NCI-H1105 treated with DMSO at 0.1 percent for 48 hours (cell line): ENCODE results near the gene CYP4F3.
"Not testable (repeated sequence)": the region's sequence is repeated elsewhere in the genome, so short reads cannot be mapped to it uniquely, and the experiment has no call there.

Experiments used
- DNase-seq: peaks from one replicate; lab custom pipeline; 2025; lab: John Stamatoyannopoulos, UW

CYP4F3 gene

DNA sequence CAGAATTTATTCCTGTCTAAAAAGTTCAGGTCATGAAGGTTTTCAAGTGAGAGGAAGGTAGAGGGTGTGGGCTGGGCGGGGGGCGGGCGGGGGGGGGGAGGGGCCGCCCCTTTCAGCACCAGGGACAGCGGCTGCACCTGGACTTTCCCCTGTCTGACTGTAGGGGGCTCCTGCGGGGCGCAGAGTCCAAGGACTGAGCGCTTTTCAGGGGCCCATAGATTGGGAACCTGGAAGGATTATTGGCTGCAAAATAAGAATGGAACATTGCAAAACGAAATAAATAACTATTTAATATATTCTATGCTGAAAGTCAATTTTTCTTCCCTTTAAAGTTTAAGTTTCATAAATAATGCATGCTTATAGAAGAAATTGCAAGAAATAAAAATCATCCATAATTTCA is 8.9 kb upstream of the CYP4F3 start:
- DNase-seq, result no peak

DNA sequence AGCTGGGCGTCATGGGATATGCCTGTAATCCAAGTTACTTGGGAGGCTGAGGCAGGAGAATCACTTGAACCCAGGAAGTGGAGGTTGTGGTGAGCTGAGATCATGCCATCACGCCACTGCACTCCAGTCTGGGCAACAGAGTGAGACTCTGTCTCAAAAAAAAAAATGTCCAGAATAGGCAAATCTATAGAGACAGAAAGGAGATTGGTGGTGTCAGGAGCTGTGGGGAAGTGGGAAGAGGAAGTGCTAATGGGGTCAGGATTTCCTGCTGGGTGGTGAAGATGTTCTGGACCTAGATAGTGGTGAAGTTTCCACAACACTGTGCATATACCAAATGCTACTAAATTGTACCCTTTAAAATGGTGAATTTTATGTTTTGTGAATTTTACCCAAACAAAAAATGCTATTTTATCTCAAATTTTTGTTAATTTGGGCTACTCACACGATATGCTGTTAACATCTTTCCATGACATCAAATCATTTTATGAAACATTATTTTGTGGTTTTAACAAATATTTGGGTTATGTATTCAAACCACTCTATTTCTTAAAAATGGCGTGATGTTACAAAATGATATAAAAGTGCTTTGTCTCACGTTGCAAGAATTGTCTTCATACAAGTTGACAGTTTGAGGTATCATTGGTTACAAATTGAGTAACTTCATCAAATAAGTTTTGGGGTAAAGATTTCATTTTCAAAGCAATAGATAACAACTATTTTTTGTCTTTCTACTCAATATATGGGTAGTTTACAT is 7.4 kb upstream of the CYP4F3 start:
- DNase-seq, result no peak

DNA sequence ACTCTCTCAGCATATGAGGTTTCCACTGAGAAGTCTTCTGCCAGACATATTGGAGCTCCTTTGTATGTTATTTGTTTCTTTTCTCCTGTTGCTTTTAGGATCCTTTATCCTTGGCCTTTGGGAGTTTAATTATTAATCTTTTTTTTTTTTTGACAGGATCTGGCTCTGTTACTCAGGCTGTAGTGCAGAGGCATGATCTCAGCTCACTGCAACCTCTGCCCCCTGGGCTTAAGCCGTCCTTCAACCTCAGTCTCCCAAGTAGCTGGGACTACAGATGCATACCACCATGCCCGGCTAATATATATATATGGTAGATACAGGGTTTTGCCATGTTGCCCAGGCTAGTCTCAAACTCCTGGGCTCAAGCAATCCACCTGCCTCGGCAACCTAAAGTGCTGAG is 6.6 kb upstream of the CYP4F3 start:
- DNase-seq, result no peak

DNA sequence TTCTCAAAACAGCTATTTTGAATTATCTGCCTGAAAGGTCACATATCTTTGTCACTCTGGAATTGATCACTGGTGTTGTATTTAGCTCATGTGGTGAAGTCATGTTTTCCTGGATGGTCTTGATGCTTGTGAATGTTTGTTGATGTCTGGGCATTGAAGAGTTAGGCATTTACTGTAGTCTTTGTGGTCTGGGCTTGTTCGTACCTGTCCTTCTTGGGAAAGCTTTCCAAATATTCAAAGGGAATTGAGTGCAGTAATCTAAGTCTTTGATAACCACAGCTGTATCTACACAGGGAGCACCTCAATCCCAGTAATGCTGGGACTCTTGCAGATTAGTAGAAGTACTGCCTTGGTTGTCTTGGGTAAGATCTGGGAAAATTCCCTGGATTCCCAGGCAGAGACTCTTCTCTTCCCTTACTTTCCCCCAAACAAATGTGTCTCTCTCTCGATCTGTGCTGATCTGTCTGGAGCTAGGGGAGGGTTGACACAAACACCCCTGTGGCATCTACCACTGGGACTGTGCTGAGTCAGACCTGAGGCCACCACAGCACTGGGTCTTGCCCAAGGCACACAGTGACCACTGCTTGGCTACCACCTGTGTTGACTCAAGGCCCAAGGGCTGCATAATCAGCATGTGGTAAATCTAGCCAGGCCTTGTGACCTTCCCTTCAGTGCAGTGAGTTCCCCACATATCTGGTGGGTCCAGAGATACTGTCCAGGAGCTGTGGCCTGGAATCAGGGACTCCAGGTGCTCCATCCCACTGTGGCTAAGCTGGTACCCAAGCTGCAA is 5.5 kb upstream of the CYP4F3 start:
- DNase-seq, result no peak

DNA sequence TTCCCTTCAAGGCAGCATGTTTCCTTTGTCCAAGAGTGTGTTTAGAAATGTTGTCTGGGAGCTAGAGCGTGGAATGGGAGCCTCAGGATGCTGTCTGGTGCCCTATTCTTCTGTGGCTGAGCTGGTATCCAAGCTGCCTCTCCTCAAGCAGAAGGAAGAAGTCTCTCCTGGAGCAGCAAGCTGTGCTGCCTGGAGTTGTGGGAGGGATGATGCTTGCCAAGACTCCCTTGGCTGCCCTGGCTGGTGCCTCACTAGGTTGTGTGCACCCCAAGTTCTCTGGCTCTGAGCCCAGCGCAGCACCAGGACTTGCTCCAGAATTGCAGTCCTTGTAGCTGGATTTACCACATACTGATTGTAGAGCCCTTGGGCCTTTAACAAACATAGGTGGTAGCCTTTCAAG is 4.7 kb upstream of the CYP4F3 start:
- no peak for DNase-seq

DNA sequence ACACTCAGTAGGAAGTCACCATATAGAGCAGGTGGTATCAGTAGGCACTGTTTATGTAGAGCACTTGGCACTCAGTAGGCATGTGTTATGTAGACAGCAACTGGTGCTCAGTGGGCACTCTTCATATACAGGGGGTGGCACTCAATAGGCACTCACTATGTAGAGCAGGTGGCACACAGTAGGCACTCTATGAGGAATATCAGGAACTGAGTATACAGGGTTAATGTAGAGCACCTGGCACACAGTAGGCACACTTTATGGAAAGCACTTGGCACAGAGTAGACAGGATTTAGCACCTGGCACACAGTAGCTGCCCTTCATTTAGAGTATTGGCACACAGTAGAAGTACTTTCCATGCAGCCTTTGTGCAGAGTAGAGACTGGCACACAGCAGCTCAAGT is 1.1 kb upstream of the CYP4F3 start:
- DNase-seq, result no peak

DNA sequence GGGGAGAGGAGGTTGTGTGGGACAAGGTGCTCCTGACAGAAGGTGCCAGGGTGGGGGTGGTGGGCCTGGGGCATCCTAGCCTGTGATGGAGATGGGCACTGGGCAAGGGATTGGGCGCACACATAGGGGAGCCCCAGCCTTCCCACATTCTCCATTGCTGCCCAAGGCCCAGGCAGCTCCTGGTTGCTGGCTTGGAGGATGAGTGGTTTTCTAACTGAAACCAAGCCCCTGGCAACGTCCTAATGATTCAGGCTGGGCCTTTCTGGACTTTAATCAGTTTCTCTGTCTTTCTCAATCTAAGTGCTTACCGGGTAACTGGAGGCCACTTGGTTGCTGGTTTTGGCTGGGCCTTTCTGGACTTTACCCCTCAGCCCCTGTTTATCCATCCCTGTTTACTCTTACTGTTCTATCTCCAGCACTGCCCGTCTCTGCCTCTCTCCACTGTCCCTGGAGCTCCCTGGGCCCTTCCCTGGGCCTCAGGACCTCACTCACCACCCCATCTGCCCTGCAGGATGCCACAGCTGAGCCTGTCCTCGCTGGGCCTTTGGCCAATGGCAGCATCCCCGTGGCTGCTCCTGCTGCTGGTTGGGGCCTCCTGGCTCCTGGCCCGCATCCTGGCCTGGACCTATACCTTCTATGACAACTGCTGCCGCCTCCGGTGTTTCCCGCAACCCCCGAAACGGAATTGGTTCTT is 354 bp downstream of the CYP4F3 start:
- DNase-seq, result no peak

DNA sequence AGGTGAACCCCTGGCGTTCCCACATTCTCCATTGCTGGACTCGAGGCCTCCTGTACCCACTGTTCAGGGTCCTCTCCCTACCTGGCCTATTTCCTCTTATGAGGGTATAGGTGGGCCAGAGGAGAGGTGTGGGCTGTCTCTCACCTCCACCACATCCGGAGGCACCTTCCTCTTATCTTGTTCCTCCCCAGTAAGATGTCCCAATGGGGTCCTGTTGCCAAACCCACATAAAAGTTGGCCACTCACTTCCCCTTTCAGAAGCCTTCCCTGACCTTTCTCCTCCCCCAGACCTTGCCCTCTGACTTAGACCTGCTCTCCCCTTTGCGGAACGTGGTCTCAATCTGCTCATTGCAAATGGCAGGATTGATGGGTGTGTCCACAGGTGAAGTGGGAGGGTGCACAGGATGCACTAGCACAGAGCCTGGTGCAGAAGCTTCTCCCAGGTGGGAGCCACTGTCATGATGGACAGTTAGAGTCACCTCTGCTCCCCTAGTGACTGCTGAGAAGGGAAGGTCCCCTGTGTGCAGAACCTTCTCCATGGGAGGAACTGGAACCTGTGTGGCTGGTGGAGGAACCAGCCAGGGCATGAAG is 1.3 kb downstream of the CYP4F3 start:
- no peak for DNase-seq

DNA sequence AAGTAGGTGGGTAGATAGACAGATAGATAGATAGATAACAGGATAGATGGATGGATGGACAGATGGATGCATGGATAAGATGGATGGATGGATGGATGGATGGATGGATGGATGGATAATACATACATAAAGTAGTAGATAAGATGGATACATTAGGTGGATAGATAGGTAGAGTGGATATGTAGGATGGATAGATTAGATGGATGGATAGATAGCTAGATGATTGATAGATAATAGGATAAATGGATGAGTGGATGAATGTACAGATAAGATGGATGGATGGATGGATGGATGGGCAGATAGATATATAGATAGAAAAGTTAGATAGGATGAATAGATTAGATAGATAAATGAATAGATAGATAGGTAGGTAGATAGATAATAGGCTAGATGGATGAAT is 2.1 kb downstream of the CYP4F3 start:
- DNase-seq, result no peak

DNA sequence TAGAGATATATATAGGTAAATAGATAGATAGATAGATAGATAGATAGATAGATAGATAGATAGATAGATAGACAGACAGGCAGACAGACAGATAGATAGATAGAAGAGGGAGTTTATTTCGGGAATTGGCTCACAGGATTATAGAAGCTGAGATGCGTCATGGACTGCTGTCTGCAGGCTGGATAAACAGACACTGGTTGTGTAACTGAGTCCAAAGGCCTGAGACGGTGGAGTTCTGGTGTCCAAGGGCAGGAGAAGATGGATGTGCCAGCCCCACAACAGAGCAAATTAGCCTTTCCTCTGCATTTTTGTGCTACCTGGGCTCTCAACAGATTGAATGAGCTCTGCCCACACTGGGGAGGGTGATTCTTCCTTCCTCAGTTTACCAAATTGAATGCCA is 2.7 kb downstream of the CYP4F3 start:
- DNase-seq, result no peak

DNA sequence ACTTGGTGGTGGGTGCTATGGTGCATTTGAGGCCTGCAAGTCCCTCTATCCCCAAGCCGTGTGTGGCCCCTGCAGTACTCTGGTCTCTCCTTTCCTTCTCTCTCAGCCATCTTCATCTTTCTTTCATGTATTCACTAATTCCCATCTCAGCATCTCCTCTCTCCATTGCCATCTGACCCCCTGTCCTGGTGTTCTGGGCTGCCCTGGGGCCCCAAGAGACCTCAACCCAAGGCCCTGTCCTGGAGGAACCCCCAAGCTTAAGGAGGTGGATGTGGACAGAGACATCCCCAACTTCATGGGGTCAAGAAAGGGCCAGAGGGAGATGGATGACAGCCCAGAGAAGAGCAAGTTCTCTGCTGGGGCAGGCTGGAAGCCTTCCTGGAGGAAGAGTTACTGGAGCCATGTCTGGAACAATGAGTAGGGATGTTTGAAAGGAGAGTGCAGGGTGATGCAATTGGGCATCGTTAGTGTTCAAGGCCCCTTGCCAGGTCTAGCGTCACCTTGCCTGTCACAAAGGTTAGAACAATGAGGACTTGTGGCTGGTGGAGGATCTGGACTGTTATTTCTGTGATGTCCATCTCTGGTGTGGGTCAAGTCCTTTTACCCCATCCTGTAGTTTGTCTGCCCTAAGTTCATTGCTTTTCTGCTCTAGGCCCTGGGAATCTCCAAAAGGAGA is 3.5 kb downstream of the CYP4F3 start:
- DNase-seq, result no peak

DNA sequence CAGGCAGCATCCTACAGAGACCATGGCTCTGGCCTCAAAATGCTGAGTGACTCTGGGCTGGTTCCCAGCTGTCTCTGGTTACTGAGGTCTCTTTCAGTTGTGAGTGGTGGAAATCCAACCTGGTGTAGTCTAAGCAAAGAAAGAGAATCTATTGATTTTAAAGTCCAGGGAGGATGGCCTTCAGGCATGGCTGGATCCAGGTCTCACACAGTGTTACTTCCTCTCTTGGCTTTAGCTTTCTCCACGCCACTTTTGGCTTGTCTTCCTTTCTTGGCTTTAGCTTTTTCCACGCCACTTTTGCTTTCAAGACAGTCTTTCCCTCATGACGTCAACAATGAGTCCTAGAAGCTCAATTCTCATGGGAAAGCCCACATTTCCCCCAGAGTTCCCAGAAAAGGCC is 4.1 kb downstream of the CYP4F3 start:
- no peak for DNase-seq

DNA sequence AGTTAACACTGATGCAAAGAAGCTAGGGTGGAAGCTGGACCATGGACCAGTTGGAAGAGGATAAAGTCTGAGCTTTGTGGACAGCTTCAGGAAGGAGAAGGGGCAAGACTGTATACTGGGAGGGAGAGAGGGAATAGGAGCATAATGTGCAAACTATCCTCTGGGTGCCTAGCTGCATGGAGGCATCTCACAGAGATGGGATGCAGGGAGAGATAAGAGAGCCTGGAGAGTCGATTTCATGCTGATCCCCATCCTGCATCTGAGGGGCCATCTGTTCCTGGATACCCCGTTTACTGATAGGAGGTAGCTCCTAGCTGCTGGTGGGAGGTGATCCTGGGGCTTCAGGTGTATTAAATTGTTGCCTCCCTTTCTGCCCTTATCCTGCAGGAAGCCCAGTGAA is 8.8 kb downstream of the CYP4F3 start:
- no peak for DNase-seq

DNA sequence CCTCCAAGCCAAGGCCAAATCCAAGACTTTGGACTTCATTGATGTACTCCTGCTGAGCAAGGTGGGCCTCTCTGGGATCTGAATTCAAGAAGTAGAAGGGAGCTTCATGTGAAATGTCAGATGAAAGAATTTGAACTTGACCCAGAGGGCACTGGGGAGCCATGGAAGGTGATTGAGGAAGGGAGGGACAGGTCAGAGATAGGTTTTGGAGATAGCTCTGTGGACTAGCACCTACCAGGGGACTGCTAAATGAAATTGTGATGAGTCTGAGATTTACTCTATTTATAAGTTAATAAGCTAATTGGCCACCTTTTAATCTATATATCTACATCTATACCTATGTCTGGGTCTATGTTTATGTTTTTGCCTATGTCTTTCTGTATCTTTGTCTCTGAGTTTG is 9.4 kb downstream of the CYP4F3 start:
- DNase-seq, result not testable (repeated sequence)

DNA sequence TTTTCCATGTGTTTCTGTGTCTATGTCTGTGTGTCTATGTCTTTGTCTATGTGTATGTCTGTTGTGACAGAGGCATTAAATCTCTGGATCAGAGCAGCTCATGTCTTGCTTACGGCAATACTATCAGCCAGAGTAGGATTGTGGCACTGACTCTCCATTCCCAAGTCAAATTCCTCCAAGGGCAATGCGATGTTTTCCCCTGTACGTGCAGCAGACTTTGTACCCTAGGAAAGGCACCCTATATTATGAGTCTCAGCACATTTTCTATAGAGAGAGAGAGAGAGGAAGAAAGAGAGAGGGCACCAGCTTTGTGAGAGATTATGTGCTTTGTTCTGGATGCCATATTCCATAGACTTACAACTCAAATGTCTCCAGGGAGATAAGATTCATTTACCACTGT is 11.1 kb downstream of the CYP4F3 start:
- no peak for DNase-seq

DNA sequence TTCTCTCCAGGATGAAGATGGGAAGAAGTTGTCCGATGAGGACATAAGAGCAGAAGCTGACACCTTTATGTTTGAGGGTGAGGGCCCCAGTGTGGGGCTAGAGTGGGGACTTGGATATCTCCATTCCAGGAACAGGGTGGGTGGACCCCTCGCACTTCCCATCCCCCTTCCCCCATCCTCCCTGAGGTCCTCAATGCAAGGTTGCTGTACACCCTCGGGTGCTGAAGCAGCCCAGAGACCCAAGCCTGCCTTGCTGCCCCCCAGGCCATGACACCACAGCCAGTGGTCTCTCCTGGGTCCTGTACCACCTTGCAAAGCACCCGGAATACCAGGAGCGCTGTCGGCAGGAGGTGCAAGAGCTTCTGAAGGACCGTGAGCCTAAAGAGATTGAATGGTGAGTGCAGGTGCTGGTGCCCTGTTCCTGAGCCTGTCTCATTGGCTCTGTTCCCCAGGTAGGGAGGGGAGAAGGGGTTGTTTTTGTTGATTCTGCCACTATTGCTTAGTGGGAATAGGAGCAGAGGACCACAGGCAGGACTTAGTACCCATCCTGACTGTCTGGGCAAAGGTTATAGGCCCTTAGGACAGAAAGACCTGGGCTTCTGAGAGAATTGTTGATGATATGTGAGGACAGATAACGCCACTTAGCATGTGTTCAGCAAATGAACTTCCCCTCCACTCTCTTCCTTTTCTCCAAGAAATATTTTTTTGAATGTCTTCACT is 12.0 kb downstream of the CYP4F3 start:
- no peak for DNase-seq

DNA sequence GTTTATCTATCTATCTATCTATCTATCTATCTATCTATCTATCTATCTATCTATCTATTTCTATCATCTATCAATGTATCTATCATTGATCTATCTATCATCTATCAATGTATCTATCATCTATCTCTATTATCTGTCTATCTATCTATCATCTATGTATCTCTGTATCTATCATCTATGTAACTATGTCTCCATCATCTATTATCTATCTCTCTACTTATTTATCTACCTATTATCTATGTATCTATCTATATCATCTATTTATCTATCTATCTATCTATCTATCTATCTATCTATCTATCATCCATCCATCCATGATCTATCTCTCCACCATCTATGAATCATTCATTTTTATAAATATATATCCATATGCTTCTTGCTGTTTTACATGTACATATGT is 15.8 kb downstream of the CYP4F3 start:
- no peak for DNase-seq

DNA sequence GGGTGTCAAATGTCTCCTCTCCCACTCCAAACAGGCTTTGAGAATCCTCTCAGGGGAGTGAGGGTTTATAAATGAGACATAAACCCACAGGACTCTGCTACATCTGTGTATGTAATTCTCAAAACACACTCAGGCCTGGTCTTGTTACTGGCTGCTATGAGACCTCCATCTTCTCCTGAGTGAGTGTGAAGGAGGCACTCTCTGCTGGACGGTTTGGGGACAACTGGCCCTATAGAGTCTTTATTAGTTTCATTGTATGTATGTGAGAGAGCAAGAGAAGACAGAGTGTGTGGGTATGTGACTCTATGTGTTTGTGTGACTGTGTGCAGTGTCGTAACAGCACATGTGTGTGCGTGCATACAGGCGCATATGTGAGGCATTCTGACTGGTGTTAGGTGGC is 22.6 kb downstream of the CYP4F3 start:
- no peak for DNase-seq

DNA sequence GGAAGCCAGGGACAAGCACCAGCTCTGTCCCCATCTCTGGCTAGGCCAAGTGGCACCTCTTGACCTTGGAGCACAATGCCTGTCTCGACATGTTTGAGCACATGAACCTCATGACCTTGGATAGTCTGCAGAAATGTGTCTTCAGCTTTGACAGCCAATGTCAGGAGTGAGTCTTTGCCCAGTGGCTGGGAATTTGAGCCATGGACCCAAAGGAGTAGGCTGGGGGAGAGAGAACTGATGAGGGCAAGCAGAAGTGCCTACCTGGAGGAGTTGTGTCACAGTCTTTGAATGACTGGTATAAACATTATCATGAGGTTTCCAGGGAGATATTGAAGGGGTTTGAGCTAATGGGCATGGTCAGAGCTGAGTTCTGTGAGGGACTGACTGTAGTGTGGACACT is 25.5 kb downstream of the CYP4F3 start:
- DNase-seq, result no peak

DNA sequence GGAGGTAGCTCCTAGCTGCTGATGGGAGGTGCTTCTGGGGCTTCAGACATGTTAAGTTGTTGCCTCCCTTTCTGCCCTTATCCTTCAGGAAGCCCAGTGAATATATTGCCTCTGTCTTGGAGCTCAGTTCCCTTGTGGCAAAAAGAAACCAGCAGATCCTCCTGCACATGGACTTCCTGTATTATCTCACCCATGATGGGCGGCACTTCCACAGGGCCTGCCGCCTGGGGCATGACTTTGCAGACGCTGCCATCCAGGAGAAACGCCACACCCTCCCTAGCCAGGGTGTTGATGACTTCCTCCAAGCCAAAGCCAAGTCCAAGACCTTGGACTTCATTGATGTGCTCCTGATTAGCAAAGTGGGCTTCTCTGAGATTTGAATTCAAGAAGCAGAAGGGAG is 26.2 kb downstream of the CYP4F3 start:
- no peak for DNase-seq

DNA sequence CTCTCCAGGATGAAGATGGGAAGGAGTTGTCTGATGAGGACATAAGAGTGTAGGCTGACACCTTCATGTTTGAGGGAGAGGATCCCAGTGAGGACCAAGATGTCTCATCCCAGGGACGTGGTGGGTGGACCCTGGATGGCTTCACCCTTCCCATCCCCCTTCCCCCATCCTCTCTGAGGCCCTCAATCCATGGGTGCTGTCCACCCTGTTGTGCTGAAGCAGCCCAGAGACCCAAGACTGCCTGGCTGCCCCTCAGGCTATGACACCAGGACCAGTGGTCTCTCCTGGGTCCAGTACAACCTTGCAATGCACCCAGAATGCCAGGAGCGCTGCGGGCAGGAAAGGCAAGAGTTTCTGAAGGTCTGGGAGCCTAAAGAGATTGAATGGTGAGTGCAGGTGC is 28.7 kb downstream of the CYP4F3 start:
- no peak for DNase-seq

DNA sequence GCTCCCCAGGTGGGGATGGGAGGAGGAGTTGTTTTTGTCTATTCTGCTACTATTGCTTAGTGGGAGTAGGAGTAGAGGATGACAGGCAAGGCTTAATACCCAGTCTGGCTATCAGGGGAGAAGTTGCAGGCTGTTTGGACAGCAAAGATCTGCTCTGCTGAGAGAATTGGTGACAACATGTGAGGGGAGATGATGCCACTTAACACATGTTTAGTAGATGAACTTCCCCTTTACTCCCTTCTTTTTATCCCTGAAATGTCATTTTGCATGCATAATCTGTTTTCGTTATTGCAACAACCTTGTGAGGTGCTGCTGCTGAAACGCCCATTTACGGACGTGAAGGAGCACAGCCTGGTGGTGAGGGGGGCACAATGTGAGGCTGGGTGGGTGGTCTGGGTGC is 29.2 kb downstream of the CYP4F3 start:
- DNase-seq, result no peak
